HG02938 (cell line): ENCODE results near the gene LINS1.
A peak's percentile ranks its signal among the peaks of the same experiment; 100 is the strongest.
"Not testable (repeated sequence)": the region's sequence is repeated elsewhere in the genome, so short reads cannot be mapped to it uniquely, and the experiment has no call there.

Source experiments
- ATAC-seq: cut with Tn5 transposase; IDR thresholded peaks from one replicate; pipeline ENCODE4 v1.9.1; 2021; ENCODE audit warnings: mild to moderate bottlenecking, moderate library complexity; ENCODE audit not compliant: unreplicated experiment

The LINS1 gene

GRCh38 chr15:100601617-100602063 is 344 bp downstream of the LINS1 start:
- peak; percentile 7 for ATAC-seq

GRCh38 chr15:100601163-100601562 is 821 bp downstream of the LINS1 start:
- ATAC-seq: no peak

GRCh38 chr15:100598655-100599054 is 3.3 kb downstream of the LINS1 start:
- ATAC-seq: no peak

GRCh38 chr15:100597862-100598261 is 4.1 kb downstream of the LINS1 start:
- ATAC-seq: no peak

- peak; percentile 81 for ATAC-seq
Measured at GRCh38 chr15:100596792-100597191, 5.2 kb downstream of the LINS1 start.

- ATAC-seq: no peak
Measured at GRCh38 chr15:100595964-100596363, 6.0 kb downstream of the LINS1 start.

GRCh38 chr15:100593431-100593830 is 8.6 kb downstream of the LINS1 start:
- ATAC-seq: no peak

- no peak for ATAC-seq
Measured at GRCh38 chr15:100592898-100593297, 9.1 kb downstream of the LINS1 start.

- no peak for ATAC-seq
Measured at GRCh38 chr15:100591835-100592234, 10.1 kb downstream of the LINS1 start.

- not testable (repeated sequence) for ATAC-seq
Measured at GRCh38 chr15:100591163-100591562, 10.8 kb downstream of the LINS1 start.

GRCh38 chr15:100588638-100589242 is 13.2 kb downstream of the LINS1 start:
- no peak for ATAC-seq

- ATAC-seq: no peak
Measured at GRCh38 chr15:100580414-100580813, 21.6 kb downstream of the LINS1 start.

- no peak for ATAC-seq
Measured at GRCh38 chr15:100573526-100573925, 28.5 kb downstream of the LINS1 start.

GRCh38 chr15:100572362-100572983 is 29.5 kb downstream of the LINS1 start:
- no peak for ATAC-seq

- no peak for ATAC-seq
Measured at GRCh38 chr15:100571592-100572167, 30.3 kb downstream of the LINS1 start.

- peak; percentile 91 for ATAC-seq
Measured at GRCh38 chr15:100570735-100571313, 31.2 kb downstream of the LINS1 start.

GRCh38 chr15:100570275-100570674 is 31.7 kb downstream of the LINS1 start:
- peak; percentile 15 for ATAC-seq

- ATAC-seq: no peak
Measured at GRCh38 chr15:100569391-100569790, 32.6 kb downstream of the LINS1 start.

GRCh38 chr15:100566850-100567628 is 34.9 kb downstream of the LINS1 start:
- no peak for ATAC-seq

- no peak for ATAC-seq
Measured at GRCh38 chr15:100565591-100565990, 36.4 kb downstream of the LINS1 start.

GRCh38 chr15:100560323-100560722 is 41.7 kb downstream of the LINS1 start:
- ATAC-seq: no peak
